Cortex of kidney (tissue), 1 donor: ENCODE data around the gene TNRC6C.

Experiments used
- DNase-seq: peaks from one replicate; lab custom pipeline; 2025; lab: John Stamatoyannopoulos, UW

The TNRC6C gene, protein sequence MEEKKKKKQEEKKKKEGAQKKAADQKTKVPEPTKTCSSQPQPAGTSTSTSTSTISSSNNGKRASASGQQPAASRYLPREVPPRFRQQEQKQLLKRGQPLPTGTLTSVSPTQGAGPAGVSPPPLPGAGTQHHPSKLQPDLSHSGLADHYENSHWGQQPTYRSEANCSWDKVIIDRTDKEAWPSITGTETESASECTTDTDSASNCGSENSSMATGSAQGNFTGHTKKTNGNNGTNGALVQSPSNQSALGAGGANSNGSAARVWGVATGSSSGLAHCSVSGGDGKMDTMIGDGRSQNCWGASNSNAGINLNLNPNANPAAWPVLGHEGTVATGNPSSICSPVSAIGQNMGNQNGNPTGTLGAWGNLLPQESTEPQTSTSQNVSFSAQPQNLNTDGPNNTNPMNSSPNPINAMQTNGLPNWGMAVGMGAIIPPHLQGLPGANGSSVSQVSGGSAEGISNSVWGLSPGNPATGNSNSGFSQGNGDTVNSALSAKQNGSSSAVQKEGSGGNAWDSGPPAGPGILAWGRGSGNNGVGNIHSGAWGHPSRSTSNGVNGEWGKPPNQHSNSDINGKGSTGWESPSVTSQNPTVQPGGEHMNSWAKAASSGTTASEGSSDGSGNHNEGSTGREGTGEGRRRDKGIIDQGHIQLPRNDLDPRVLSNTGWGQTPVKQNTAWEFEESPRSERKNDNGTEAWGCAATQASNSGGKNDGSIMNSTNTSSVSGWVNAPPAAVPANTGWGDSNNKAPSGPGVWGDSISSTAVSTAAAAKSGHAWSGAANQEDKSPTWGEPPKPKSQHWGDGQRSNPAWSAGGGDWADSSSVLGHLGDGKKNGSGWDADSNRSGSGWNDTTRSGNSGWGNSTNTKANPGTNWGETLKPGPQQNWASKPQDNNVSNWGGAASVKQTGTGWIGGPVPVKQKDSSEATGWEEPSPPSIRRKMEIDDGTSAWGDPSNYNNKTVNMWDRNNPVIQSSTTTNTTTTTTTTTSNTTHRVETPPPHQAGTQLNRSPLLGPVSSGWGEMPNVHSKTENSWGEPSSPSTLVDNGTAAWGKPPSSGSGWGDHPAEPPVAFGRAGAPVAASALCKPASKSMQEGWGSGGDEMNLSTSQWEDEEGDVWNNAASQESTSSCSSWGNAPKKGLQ (N-terminal part only)

DNA sequence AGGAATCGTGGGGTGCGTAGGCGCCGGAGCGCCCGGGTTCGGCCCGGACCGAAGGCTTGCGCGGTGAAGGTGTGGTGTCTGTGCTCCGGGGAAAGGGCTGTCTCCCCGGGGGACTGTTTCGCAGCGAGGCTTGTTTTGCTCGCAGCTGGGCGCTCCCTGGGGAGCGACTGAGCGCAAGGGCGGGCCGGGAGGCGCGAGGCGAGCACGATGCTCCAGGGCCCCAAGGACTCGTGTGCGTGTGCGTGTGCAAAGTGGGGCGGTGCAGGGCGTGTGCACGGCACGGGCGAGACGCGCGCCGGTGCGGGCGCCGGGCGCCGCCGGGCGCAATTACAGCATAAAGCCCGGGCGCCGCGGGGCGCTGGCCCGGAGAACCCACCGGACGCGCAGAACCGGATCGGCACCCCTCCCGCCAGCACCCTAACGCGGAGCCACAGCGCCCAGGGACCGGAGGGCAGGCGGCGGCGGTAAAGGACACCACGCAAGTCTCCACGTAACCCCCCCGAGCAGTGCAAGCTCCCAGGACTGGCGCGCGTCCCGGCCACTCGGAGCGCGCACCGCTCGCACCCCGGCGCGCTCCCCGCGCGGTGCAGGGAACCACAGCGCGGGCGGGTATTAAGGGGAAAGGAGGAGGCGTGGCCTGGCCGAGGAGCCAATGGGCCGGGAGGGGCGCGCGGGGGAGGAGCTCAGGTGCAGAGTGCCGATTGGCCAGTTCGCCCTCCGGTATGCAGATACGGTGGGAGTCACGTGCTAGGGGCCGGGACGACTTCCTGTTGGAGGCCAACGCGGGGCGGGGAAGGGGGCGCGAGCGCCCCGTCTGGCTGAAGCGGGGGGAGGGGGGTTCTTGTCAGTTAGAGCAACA lies at the start of gene TNRC6C:
Gene TNRC6C, plus strand, starts transcription at position 847 of the 859 bp plus-strand sequence. CDS start 45,504 bp downstream, outside the sequence.
- DNase-seq: peak; percentile 92

DNA sequence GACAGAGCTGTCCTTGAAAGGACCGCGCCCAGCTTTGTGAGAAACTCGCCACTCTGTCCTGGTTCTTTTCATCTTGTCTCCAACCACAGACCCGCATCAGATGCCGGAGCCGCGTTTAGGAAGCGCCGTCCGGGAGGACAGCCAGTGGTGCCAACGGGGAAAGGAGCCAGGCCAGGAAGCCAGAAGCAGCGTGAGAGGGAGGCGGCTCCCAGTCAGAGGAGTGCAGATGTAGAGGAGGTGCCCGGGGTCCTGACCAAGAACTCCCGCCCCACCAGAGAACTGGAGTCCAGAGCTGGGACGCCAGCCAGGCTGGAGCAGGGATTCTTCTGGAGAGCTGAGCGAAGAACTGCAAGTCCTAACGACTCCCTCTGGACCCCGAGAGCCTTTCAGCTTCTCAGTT lies 49.3 kb upstream of the TNRC6C start:
- DNase-seq: no peak

DNA sequence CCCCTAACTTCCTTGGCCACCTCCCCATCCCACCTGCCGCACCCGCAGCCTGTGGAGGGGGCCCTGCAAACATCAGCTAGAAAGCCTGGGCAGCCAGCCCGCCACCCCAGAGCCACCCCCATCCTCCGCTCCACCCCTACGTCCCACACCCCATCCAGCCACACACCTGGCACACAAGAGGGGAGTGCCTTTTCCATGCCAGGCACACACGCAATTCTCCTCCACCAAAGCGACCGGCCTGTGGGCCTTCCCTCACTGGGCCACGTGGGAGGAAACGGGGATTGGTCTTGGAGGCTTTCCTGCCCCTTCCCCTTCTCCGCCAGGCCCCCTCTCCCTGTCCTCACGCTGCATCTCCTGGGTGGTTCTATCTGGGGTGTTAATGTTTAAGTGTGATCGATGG lies 48.7 kb upstream of the TNRC6C start:
- no peak for DNase-seq

DNA sequence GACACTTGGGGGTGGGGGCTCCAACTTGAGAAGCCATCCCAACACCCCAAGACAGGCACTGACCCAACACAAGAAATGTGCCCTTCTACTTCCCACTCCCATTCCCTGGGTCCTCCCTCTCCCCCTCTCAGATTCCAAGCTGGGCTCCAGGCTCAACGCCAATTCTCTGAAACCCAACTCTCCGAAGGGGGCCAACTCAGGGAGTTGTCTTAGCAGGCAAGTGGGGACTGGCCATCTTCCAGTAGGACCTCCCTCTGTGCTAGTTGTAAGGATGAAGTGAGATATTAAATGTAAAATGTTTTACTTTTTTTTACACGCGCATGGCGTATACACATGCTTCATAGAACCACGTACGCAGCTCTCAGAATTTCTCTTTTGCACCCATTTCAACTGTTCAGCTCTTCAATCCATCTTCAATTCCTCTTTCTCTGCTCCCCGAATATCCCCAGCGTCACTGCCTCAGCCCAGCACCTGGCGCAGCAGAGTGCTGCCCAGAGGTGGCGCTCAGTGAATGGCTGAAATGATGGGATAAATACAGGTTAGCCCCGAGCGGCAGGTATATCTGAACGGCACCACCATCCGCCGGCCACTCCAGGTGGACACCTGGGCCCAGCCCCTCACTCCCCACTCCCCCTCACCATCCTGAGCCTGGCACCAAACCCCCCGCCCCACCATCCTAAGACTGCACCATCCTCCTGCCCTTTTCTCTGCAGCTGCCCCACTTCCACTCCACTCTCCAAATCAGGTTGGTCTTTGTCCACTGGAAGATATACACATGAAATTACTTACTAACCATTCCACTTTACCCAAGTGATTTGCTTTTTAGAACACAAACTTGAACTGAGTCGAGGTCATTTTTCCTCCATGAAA lies 43.9 kb upstream of the TNRC6C start:
- DNase-seq: no peak

DNA sequence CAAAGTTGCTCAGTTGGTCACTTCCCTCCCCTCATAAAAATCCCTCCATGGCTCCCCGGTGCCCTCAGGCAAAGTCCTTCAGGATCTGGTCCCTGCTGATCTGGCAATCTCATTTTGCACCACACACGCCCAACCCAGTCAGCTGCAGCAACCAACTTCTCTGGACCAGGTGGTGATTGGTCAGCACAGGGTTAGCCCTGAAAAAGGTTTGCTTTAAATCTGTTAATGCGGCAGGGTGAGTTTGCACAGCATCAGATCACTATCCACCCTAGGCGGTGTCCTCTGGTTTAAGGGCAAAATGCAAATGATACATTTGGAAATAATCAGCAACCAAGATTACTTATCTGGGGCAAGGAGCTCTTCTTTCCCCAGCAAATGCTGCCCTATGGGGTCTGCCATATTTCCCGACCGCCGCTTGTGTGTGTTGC lies 42.9 kb upstream of the TNRC6C start:
- no peak for DNase-seq

DNA sequence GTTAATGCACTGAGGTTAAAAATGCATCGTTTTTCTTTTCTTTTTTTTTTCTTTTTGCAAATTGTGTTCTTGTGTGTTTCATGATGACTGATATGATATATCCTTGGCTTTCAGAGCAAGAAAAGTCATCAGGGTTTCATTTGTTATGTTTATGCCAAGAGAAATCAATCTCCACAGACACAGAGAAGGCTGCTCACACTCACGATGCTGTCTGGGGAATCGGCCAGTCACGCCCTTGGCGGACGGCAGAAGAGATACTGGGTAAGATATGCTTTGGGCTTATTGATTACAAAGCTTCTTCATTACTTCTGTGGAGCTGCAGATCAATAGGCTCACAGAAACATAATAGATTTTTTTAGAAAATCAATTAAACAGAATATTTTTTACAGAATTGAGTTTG lies 42.2 kb upstream of the TNRC6C start:
- DNase-seq: no peak

DNA sequence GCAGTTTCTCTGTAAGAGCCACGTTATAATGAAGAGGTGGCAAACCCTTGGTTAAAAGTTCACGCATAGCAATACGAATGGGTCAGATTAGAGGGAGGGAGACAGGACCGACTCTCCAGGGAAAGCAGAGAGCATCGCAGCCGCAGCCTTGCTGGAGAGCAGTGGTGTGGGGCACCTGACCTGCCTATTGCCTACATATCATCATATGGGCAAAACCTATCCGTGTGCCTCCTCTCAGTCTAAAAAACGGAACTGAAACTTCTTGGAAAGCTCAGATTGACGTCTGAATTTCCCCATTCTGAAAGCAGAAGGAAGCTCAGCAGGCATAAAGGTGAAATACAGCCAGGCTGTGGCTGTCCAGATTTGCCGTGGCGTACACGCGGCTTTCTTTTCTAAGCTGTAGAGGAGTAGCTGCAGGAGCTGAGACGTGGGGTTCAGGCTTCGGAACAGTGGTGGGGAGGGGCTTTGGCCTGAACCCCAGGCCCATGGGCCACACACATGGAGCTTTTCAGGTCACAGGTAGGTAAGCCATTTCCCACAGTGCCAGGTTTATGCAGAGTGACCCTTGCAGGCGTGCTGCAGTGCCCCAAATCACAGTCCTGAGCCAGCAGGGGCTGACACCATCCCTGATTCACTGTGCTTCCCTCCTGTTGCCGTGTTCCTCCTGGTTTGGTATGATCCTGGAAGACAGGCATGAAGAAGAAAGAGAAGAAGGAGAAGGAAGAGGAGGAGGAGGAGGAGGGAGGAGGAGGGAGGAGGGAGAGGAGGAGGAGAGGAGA lies 41.6 kb upstream of the TNRC6C start:
- no peak for DNase-seq

DNA sequence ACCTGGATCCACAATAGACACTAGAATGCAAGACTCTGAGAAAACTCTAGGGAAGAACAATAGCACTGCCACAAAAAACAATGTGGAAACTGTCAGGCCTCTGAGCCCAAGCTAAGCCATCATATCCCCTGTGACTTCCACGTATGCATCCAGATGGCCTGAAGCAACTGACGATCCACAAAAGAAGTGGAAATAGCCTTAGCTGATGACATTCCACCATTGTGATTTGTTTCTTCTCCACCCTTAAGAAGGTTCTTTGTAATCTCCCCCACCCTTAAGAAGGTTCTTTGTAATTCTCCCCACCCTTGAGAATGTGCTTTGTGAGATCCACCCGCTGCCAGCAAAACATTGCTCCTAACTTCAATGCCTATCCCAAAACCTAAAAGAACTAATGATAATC lies 39.2 kb upstream of the TNRC6C start:
- DNase-seq: no peak

DNA sequence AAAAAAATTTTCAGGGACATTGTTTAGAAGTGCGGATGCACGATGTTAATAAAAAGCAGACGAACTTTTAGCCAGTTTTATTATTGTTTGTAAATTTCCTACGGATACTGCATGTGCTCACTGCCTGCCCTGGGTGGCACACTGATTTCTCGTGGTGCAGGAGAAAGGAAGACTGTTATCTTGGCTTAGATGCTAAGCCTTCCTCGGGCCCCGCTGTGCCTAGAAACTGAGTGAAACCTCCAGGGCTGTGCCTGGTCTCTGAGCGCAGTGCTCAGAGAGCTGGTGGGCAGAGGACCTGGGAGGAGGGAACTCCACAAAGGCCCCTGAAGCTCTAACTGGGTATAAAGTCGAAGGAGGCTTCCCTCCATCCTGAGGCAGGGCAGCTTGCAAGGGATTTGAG lies 35.4 kb upstream of the TNRC6C start:
- DNase-seq: no peak

DNA sequence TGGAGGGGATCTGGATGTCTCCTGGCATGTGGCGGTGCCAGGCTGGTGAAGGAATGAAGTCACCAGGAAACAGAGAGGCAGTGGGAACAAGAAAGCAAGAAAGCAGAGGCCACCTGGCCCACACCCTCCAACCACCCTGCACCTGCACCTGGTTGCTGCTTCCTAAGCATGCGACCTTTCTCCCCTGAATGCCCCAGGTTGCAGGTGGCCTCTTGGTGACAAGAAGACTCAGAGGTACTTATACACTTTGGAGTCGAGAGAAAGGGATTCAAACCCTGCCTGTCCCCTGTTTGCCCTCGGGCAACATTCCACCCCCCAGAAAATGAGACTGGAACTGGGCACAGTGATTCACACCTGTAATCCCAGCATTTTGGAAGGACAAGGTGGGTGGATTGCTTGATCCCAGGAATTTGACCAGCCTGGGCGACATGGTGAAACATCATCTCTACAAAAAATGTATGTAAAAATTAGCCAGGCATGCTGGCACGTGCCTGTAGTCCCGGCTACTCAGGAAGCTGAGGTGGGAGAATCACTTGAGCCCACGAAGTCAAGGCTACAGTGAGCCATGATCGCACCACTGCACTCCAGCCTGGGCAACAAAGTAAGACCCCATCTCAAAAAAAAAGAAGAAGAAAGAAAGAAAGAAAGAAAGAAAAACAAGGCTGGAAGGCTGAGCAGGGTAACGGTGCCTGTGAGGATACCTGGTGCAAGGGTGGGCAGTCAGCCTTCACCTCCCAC lies 34.6 kb upstream of the TNRC6C start:
- no peak for DNase-seq

DNA sequence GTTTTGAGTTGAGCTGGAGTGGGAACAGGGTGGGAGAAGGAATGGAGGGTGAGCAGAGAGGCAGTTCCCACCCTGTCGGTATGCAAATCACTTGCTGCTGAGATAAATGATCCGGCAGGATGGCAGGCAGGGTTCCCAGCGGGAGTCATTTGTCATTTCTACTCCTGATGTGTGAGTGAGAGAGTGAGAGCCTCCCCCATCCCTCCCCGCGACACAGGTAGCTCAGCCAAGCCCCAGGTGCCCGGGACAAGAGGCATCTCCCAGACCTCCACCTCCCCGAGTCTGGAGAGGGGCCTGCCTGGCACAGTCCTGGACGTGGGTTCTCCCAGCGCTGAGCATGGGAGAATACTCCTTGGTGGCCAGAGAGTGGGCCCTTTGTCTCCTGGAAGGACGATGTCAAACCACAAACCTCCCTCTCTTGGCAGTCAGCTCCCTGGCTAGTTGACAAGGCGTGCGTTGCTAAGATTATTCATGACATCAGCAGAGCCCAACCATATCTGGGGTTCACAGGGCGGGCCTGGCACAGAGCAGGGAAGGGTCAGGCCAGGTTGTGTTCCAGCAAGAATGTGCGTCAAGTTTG lies 33.7 kb upstream of the TNRC6C start:
- DNase-seq: no peak

DNA sequence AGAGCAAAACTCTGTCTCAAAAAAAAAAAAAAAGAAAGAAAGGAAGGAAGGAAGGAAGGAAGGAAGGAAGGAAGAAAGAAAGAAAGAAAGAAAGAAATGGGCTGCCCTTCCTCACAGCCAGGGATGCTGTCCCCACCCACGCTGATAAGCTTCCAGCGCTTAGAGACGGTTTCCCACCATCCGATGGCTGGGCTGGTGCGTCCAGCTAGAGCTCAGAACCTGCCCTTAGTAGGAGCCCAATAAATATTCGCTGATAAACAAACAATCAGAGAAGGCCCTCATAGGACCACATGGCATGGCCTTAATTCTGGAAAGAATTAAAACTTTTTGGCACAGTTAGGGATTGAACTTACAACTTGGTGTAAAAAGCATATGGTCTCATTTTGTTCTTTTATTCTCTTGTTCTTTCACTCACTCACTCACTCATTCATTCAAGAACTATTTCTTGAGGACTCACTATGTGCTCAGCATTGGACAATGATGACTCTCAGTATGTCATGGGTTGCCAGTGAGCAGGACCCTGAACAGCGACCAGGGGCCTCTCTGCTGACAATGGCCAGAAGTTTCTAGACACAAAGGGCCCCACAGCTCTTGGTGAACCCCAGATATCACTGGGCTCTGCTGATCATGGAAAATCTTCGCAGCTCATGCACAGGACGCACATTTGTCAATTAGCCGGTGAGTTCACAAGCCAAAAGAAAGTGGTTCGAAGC lies 32.5 kb upstream of the TNRC6C start:
- no peak for DNase-seq

DNA sequence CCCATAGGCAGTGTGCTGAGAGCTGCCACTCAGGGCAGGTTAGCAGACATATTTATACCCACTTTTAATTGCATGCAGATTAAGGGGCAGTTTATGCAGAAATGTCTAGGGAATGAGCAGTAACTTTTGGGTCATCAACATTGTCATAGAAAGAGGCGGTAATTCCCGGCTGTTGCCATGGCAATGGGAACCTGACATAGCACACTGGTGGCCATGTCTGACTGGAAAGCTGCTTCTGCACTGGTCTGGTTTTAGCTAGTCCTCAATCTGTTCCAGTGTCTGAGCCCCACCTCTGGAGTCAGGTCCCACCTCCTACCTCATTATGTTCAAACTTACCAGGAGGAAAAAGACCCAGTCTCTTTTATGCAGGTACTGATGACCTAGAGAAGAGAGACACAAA lies 31.5 kb upstream of the TNRC6C start:
- DNase-seq: no peak

DNA sequence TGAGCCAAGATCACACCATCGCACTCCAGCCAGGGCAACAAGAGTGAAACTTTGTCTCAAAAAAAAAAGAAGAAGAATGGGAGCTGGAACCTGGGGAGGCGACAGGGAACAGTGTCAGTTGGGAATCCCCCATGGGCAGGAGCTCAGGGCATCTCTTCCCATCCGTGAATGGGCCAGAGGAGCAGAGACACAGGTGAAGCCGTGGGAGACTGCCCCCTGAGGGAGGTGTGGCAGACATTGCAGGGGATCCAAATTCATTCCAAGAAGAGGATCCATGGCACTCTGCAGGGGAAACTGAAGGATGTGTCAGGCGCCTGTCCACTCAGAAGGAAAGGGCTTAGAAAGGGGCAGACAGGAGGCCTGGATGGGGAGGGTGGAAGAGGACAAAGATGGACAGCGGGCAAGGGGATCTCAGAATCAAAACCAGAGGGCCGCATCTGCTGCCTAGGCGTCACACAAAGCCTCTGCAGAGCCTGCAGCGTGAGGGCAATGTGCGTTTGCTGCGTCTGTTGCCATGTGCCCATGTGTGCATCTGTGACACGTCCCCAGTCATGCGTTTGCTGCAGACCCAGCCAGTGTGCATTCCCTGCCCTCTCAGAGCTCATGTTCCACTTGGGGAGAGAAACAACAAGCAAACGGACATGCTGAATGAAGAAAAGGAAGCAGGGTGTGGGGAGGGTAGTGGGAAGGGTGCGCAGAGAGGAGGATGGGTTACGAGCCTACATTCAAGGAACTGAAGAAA lies 30.6 kb upstream of the TNRC6C start:
- no peak for DNase-seq

DNA sequence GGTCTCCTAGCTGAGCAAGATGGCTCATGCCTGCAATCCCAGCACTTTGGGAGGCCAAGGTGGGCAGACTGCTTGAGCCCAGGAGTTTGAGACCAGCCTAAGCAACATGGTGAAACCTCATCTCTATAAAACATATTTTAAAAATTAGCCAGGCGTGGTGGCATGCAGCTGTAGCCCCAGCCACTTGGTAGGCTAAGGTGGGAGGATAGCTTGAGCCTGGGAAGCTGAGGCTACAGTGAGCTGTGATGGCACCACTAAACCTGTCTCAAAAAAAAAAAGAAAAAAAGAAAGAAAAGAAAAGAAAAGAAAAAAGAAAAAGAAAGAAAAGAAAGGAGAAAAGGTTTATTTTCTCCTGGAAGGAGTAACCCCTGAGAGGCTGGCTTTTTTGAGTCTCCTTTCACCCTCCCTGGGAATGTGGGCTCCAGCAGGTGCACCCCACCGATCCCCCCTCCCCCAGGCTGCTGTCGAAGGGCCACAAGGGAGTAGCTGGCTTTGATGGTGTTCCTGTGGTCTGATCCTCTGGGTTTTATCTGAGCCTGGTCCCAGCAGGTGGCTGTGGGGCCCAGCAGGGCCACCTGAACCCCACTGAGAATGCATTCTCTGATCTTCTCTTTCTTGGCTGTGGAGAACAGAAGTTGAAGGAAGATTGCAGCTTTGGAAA lies 29.9 kb upstream of the TNRC6C start:
- no peak for DNase-seq

DNA sequence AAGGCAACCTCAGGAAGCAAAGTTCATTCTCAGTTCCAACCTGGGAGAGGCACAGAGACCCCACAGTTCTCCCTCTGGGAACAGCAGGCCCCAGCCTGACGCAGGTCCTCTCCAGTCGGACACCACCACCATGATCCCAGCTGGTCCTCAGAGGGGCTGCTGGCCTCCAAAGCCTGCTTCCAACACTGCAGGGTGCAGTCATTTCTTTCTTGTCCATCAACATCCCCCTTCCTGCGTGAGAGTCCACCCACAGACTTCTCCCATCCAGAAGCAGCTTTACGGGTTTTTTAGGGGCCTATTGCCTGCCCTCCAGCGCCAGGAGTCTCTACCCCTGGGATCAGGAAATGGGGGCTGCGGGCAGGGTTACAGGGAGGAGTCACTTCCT lies 29.3 kb upstream of the TNRC6C start:
- no peak for DNase-seq
